Keratinocyte (primary cell): ENCODE data around the gene ZNF385A.

Source experiments
- CTCF ChIP-seq, 3 experiments: IDR thresholded peaks in 1 of 3; conservative IDR thresholded peaks in 1 of 3; optimal IDR thresholded peaks in 1 of 3; 2 replicates in 2 of 3; 3 replicates in 1 of 3; pipeline versions ENCODE3 to v1.5.1; 2011; ENCODE audit warnings: low read length in 3 of 3, mild to moderate bottlenecking in 3 of 3, moderate library complexity in 2 of 3, control low read depth in 1 of 3, inconsistent platforms in 1 of 3; ENCODE audit not compliant: insufficient read depth in 2 of 3; ENCODE audit errors: extremely low read depth in 1 of 3
- EZH2 ChIP-seq: IDR thresholded peaks from one replicate; pipeline ENCODE4 v1.6.1; 2012; ENCODE audit warnings: inconsistent platforms, mild to moderate bottlenecking, low read length, moderate library complexity

- TF ChIP-seq CTCF (optimal IDR thresholded peaks at IDR 0.05 in 1 of 3, IDR thresholded peaks at IDR 0.05 in 1 of 3, conservative IDR thresholded peaks at IDR 0.05 in 1 of 3; ENCODE audit: extremely low read depth in 1 of 3, insufficient read depth in 2 of 3, low read length in 3 of 3) (no peak), EZH2 (no peak)
Observed at GRCh38 chr12:54419088-54419887, 34.8 kb upstream of the ZNF385A start, which contains the start of gene ITGA5.
